ENCODE results near the gene TAS1R3.
A peak's percentile ranks its signal among the peaks of the same experiment; 100 is the strongest.

TAS1R3 gene

GRCh38 chr1:1371746-1372711 lies 40.9 kb downstream of the TAS1R3 start:
- DNase-seq: peak; percentile 93

- no peak for DNase-seq
Observed at GRCh38 chr1:1373051-1373814, 42.2 kb downstream of the TAS1R3 start.

DNA sequence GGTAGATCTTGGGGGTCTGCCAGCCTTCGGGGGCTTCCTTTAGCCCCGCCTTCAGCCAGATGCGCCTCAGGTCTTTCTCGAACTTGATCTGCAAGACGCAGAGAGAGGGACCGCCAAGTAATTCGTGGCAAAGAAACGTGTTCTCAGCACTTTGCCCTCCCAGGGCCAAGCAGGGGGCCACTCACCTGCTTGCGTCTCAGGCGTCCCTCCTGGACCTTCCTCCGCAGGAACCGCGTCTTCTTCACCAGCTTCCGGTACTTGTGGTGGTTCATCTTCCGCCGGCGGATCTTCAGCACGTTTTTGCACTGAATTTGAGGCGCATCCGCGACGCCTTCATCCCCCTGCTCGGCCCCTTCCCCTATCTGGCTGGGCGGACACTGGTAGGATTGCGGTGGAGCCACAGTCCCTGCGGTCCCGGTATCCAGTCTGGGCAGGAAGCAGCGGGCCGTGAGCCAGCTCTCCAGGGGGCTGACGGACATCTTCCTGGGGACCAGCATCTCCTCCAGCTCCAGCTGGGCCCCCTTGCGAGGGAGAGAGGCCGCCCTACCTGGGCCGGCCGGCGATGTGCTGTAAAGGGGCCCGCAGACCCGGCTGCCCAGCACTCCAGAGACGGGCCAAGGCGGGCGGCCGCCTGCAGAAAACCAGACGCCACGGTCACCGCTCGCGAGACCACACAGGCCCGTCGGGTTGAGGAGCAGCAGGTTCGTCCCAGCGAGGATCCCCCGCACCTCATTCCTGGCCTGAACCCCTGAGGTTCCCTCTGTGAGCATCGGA lies 42.9 kb downstream of the TAS1R3 start:
- no peak for DNase-seq

DNA sequence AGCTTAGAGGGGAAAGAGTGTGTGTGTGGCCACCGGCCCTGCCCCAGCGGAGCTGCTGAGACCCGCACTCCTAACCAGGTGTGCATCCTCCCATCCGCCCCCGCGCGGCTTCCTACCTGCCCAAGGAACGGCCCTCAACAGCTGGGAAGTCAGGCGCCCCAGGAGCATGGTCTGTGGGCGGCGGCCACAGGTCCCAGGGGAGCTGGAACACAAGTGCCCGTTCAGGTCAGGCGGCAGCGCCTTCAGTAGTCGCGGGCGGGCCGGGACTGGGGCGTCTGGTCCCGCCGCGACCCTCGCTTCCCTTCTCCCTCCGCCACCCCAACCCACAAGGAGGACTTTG lies 43.5 kb downstream of the TAS1R3 start:
- DNase-seq: no peak

DNA sequence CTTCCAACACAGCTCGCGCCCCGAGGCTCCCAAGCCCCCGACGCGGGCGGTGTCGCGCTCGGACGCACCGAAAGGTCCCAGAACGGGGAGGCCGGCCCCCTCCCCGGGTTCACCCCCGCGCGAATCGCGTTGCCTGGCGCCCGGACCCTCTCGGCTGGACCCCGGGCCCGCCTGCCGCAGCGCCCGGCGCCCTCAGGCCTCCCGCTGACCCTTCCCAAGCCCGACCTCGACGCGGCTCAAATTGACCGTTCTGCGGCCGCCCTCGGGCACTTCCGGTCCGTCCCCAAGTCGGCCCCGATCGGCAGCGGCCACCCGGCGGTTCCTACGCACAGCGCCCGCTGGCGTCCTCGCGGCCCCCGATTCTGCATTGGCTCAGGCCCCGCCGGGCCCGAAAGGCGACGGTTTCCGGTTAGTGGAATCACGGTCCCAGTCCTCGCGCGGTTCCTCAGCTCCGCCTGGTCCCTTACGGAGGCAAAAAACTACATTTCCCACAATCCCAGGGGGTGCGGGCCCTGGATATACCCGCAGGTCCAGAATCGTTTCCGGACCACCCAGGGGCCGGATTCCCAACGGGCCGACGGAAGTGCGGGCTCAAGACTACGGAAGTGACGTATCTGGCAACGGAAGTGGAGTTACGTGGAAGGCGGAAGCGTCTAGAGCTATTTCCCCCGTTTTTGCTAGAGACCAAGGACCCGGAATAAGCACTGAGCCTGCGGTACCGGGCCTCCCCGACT lies 44.0 kb downstream of the TAS1R3 start, which contains the start of gene AURKAIP1:
TSS of gene AURKAIP1 (minus strand) at position 279 of the 734 bp plus-strand sequence. CDS start 451 bp downstream, outside the sequence.
- DNase-seq: peak; percentile 96

DNA sequence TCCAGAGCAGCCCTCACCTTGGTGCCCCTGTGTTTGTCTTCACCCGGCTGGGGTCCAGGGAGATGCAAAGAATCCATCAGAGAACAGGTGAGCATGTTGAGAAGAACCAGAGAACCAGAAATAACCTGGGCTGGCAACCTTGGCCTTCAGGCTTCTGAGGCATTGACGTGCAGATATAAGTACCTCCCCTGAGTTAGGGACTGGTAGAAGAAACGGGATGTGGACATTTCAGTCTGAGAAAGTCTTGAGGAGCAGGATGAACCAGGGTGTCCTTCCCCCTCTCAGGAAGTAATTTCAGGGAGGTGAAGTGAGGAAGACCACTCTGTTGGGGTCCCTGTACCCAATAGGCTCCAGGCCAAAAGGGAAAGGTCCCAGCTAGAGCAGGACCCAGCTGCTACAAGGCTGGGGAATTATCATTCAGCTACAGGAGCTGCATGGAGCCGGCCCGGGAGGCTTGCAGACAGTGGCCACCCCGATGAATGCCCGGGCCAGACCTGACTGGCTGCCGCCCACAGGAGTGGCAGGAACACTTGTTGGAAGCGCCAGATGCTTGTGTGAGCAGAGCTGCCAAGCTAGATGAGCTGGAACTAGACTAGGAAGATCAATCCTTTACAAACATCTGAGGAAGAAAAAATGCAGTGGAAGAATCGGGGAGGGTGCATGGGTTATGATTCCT lies 45.6 kb downstream of the TAS1R3 start:
- DNase-seq: no peak

- no peak for DNase-seq
Observed at GRCh38 chr1:1377540-1378205, 46.6 kb downstream of the TAS1R3 start.

DNA sequence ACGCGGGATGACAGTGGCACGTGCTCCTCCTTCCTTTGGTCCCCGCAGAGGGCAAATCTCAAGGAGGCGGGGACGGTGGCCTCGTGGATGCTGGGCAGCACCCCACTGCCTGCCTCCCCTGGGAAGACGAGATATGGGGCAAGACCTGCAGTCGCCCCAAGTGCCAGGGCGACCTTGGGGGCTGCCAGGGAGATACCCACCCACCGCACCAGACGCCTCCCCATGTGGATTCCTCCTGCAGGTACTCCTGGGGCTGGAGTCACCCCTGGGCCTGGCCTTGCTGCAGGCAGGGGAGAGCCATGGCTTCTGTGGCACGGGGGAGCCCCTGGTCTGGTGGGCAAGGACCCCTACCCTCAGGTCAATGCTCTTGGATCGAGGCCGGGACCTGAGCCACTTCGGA lies 49.8 kb downstream of the TAS1R3 start:
- DNase-seq: no peak

DNA sequence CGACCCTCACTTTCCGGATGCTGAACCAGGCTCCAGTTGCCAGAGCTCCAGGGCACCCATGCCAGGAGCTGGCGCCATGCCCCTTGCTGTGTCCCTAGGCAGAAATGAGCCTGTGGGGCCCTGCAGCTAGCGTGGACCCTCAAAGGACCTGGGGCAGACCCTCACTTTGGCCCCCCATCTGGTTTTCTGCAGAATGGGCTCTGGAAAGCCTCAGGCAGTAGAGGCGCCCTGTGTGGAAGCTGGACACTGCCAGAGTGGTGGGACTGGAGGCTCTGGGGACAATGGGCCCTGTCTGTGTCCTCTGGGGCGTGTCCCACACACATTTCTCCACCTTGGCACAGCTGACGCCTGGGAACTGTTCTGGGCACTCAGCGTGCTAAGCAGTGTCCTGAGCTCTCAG lies 50.2 kb downstream of the TAS1R3 start:
- no peak for DNase-seq
